Brain microvascular endothelial cell (primary cell): ENCODE measurements around the gene CCDC15.

Experiments used
- DNase-seq: peaks from one replicate; pipeline ENCODE4 v3.0.0-alpha.2; 2020
- H3K27ac ChIP-seq: fragments of 250-450 bp; sonication (Bioruptor Pico); 2 replicates; pipeline ENCODE4 v1.5.1; 2020; ENCODE audit warnings: mild to moderate bottlenecking, moderate library complexity
- H3K27me3 ChIP-seq: fragments of 250-450 bp; sonication (Bioruptor Pico); replicated peaks from 2 replicates; pipeline ENCODE4 v1.5.1; 2020; ENCODE audit warnings: mild to moderate bottlenecking
- H3K36me3 ChIP-seq: fragments of 250-450 bp; sonication (Bioruptor Pico); replicated peaks from 2 replicates; pipeline ENCODE4 v1.5.1; 2020; ENCODE audit warnings: mild to moderate bottlenecking
- H3K4me3 ChIP-seq: 2 replicates; pipeline ENCODE4 v1.5.1; 2011; ENCODE audit warnings: low read depth, mild to moderate bottlenecking, control low read depth, low read length, moderate library complexity
- CTCF ChIP-seq: IDR thresholded peaks from 2 replicates; pipeline ENCODE4 v1.5.1; 2011; ENCODE audit warnings: low read depth, mild to moderate bottlenecking, moderate library complexity, low read length, control low read depth, inconsistent platforms; ENCODE audit errors: missing control alignments
- in situ Hi-C: cut with HindIII; loops from 2 replicates; pipeline ENCODE4 v1.10.0; 2017; ENCODE audit warnings: low sequenced_read_pairs, low pct_ligation_motif_present

Gene CCDC15

DNA sequence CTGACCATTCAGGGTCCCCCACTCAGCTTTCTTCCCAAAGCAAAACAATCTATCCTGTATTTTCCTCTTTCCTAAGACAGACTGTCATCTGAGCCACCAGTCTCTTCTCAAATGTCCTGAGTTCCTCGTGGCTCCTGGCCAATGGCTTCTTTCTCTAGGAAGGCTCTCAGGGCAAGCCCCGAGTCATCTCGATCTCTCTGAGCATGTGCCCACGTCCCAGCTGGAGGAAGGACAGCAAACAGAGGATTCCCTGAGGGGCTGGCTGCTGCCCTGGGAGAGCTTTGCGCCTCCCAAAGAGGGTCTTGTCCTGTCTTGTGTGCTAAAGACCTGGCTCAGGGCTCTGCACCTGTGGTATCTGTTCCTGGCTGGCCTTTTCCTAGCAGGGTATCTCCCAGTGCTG lies 117.4 kb downstream of the CCDC15 start:
- in situ Hi-C loops = no loop called here
- H3K27ac ChIP-seq = no peak overlapping the region

DNA sequence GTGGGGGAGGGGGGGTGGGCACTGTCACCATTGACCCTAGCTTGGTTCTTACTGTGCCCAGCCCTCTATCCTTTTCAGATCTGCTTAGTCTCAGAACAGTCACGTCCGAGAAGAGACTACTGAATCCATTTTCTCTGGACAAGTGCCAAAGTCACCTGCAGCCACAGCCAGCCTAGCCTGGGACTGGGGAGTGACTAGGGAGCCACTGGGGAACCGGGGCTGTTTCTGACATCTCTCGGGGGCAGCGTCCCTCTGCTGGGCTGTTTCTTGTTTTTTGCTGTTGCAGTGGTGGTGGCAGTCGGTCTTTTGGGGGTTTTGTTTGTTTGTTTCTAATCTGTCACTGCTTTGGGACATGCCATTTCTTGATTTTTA lies 117.8 kb downstream of the CCDC15 start:
- Histone ChIP-seq H3K27ac (no peak overlapping the region), H3K36me3 (no peaks in the 10 kb centered on the region), H3K4me3 (no peak overlapping the region), H3K27me3 (no peaks in the 10 kb centered on the region)
- TF ChIP-seq CTCF = no peak
- in situ Hi-C loops = no loop called here
- no peak for DNase-seq

More for the DNA sequence above, 117.4 kb downstream of the CCDC15 start:
- no peak for TF ChIP-seq CTCF
- H3K27me3 ChIP-seq = no peaks in the 10 kb centered on the region
- no peak overlapping the region for H3K4me3 ChIP-seq
- no peak for DNase-seq
- H3K36me3 ChIP-seq = no peaks in the 10 kb centered on the region

DNA sequence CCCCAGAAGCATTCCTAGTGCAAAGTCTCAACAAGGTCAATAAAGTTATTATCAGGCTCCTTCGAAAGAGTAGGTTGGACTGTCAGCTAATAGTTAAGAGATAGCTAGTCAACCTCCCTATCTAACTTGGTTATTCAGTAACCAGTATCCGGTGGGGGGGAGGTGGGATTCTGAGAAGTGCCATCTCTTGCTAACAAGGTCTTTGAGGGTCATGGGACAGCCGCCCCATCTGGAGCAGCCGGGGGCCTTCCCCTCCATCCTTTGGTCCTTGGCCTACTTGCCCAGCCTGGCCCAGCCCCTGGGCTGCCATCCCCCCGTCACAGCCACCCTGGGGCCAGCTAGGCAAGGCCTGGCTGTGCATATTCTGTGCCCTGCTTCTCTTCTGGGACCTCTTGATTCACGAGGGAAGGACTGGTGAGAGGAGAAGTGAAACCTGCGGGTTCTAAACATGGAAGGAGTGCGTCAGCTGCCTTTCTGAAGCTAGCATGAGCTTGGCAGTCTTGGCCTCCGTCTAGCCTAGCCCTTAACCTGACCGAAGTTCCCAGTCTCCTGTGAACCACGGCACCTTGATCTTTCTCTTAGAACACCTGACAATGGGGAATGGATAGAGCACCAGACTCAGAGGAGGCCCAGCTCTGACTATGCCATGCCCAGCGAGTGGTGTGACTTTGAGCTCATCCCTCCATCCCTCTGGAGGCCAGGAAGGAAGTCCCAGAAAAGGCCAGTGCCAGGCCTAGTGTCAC lies 118.4 kb downstream of the CCDC15 start:
- Histone ChIP-seq H3K27ac (no peak overlapping the region), H3K27me3 (no peaks in the 10 kb centered on the region), H3K36me3 (no peaks in the 10 kb centered on the region), H3K4me3 (no peak overlapping the region)
- no peak for TF ChIP-seq CTCF
- no peak for DNase-seq
- in situ Hi-C loops = no loop called here

GRCh38 chr11:125072961-125073590 lies 119.1 kb downstream of the CCDC15 start:
- in situ Hi-C loops = no loop called here
- H3K27ac ChIP-seq = no peak overlapping the region

DNA sequence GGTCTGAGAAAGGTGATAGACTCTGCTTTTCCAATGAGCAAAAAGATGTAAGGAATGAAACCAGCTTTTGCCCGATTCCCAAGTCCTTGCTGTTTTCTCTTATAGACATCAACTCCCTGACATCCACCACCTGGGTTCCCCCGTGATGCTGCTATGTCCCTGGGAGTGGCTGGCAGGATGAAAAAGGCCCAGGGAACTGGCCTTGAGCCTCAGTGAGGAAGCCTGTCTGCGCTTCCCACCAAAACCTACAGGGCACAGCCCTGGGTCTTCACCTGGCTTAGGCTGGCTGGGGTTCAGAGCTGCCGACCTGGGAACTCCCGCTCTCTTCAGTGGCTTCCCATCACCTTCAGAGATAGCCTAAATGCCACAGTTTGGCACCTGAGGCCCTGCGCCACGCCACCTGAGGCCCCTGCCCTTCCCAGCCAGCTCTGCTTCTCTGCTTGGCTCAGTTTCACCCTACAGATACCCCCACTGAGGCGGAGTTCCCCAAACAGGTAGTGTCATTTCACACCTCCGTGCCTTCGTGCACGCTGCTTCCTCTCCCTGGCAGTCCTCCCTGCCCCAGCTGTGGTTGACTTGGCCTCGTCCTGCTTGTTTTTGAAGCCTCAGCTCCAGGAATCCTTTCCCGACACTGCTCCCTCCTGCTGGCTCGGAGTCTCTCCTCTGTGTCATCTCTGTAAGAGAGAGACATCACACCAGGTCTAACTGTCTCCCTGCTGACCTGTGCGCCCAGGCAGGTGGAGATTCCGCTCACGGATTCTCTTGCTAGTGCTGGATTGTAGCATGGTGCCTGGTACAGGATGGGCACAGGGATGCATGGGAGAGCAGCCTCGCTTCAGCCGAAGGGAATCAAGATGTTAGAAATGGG lies 119.8 kb downstream of the CCDC15 start:
- Histone ChIP-seq H3K4me3 (no peak overlapping the region), H3K27me3 (no peaks in the 10 kb centered on the region), H3K27ac (no peak overlapping the region), H3K36me3 (no peaks in the 10 kb centered on the region)
- no peak for TF ChIP-seq CTCF
- in situ Hi-C loops = no loop called here
- DNase-seq = no peak

More at GRCh38 chr11:125072961-125073590, 119.1 kb downstream of the CCDC15 start:
- Histone ChIP-seq H3K4me3 (no peak overlapping the region), H3K36me3 (no peaks in the 10 kb centered on the region), H3K27me3 (no peaks in the 10 kb centered on the region)
- DNase-seq = no peak
- no peak for TF ChIP-seq CTCF
